HUES48 (cell line): ENCODE data around the gene BMPR1B.

Experiments used
- H3K27ac ChIP-seq: one replicate; pipeline ENCODE4 v1.7.0; 2013; ENCODE audit warnings: low read depth, low read length, inconsistent platforms
- H3K27me3 ChIP-seq: 2 replicates; pipeline ENCODE4 v1.6.1; 2013; ENCODE audit warnings: mild to moderate bottlenecking, low read length; ENCODE audit not compliant: control insufficient read depth, insufficient read depth
- H3K36me3 ChIP-seq: 2 replicates; pipeline ENCODE4 v1.6.1; 2013; ENCODE audit warnings: low read length; ENCODE audit not compliant: control insufficient read depth, insufficient read depth
- H3K4me1 ChIP-seq: 2 replicates; pipeline ENCODE4 v1.6.1; 2013; ENCODE audit warnings: mild to moderate bottlenecking, low read length; ENCODE audit not compliant: control insufficient read depth, insufficient read depth
- H3K4me3 ChIP-seq: 2 replicates; pipeline ENCODE4 v1.5.1; 2013; ENCODE audit warnings: mild to moderate bottlenecking, low read depth, low read length
- H3K9ac ChIP-seq: 2 replicates; pipeline ENCODE4 v1.6.1; 2013; ENCODE audit warnings: mild to moderate bottlenecking, low read depth, low read length, moderate library complexity
- H3K9me3 ChIP-seq: 2 replicates; pipeline ENCODE4 v1.6.1; 2013; ENCODE audit warnings: low read length; ENCODE audit not compliant: control insufficient read depth, insufficient read depth

The BMPR1B gene

GRCh38 chr4:94947681-94948108, 189.9 kb downstream of the BMPR1B start:
- Histone ChIP-seq H3K9me3 (no peaks in the 10 kb centered on the region), H3K36me3 (no peaks in the 10 kb centered on the region), H3K27me3 (no peaks in the 10 kb centered on the region), H3K4me1 (no peaks in the 10 kb centered on the region), H3K4me3 (no peak overlapping the region), H3K27ac (peak overlapping the region; percentile 24), H3K9ac (no peak overlapping the region)

- Histone ChIP-seq H3K9ac (no peak overlapping the region), H3K27ac (no peak overlapping the region), H3K4me3 (no peak overlapping the region), H3K4me1 (peaks cover 10% of the 10 kb centered on the region), H3K36me3 (no peaks in the 10 kb centered on the region), H3K9me3 (no peaks in the 10 kb centered on the region), H3K27me3 (no peaks in the 10 kb centered on the region)
These were observed 196.5 kb downstream of the BMPR1B start for GRCh38 chr4:94954251-94954650.

- peaks cover 18% of the 10 kb centered on the region for H3K4me1 ChIP-seq
- no peak overlapping the region for H3K4me3 ChIP-seq
- H3K9ac ChIP-seq = no peak overlapping the region
- H3K27ac ChIP-seq = no peak overlapping the region
- no peaks in the 10 kb centered on the region for H3K27me3 ChIP-seq
- H3K9me3 ChIP-seq = no peaks in the 10 kb centered on the region
- no peaks in the 10 kb centered on the region for H3K36me3 ChIP-seq
These were observed 199.3 kb downstream of the BMPR1B start for GRCh38 chr4:94957030-94957429.

- Histone ChIP-seq H3K4me3 (no peak overlapping the region), H3K27me3 (no peaks in the 10 kb centered on the region), H3K36me3 (no peaks in the 10 kb centered on the region), H3K27ac (no peak overlapping the region), H3K9me3 (no peaks in the 10 kb centered on the region), H3K9ac (no peak overlapping the region), H3K4me1 (peaks cover 18% of the 10 kb centered on the region)
These were observed 201.6 kb downstream of the BMPR1B start for GRCh38 chr4:94959307-94959706.

GRCh38 chr4:94960708-94961107, 203.0 kb downstream of the BMPR1B start:
- H3K9ac ChIP-seq = no peak overlapping the region
- H3K27me3 ChIP-seq = no peaks in the 10 kb centered on the region
- no peaks in the 10 kb centered on the region for H3K36me3 ChIP-seq
- no peak overlapping the region for H3K27ac ChIP-seq
- no peaks in the 10 kb centered on the region for H3K9me3 ChIP-seq
- no peak overlapping the region for H3K4me3 ChIP-seq
- H3K4me1 ChIP-seq = peaks cover 21% of the 10 kb centered on the region

- Histone ChIP-seq H3K9ac (no peak overlapping the region; the same call in 1 of the 2 replicates), H3K36me3 (no peaks in the 10 kb centered on the region), H3K9me3 (no peaks in the 10 kb centered on the region), H3K4me3 (no peak overlapping the region), H3K27me3 (no peaks in the 10 kb centered on the region), H3K4me1 (peaks cover 22% of the 10 kb centered on the region), H3K27ac (no peak overlapping the region)
These were observed 203.7 kb downstream of the BMPR1B start for GRCh38 chr4:94961420-94961819.

GRCh38 chr4:94962484-94962883, 204.7 kb downstream of the BMPR1B start:
- Histone ChIP-seq H3K4me1 (peaks cover 13% of the 10 kb centered on the region), H3K4me3 (no peak overlapping the region), H3K9ac (no peak overlapping the region), H3K9me3 (no peaks in the 10 kb centered on the region), H3K27ac (no peak overlapping the region), H3K27me3 (no peaks in the 10 kb centered on the region), H3K36me3 (no peaks in the 10 kb centered on the region)

- H3K27ac ChIP-seq = no peak overlapping the region
- H3K9ac ChIP-seq = no peak overlapping the region
- H3K4me1 ChIP-seq = peaks cover 10% of the 10 kb centered on the region
- no peaks in the 10 kb centered on the region for H3K27me3 ChIP-seq
- H3K4me3 ChIP-seq = no peak overlapping the region
- no peaks in the 10 kb centered on the region for H3K9me3 ChIP-seq
- no peaks in the 10 kb centered on the region for H3K36me3 ChIP-seq
These were observed 208.1 kb downstream of the BMPR1B start for GRCh38 chr4:94965852-94966251.

- Histone ChIP-seq H3K4me3 (no peak overlapping the region), H3K36me3 (no peaks in the 10 kb centered on the region), H3K4me1 (peaks cover 4% of the 10 kb centered on the region; the same call in 1 of the 2 replicates), H3K27ac (no peak overlapping the region), H3K9me3 (no peaks in the 10 kb centered on the region), H3K27me3 (no peaks in the 10 kb centered on the region), H3K9ac (no peak overlapping the region)
These were observed 210.7 kb downstream of the BMPR1B start for GRCh38 chr4:94968493-94968892.

- Histone ChIP-seq H3K27ac (no peak overlapping the region), H3K9ac (no peak overlapping the region), H3K4me3 (no peak overlapping the region), H3K4me1 (peaks cover 2% of the 10 kb centered on the region; the same call in 1 of the 2 replicates), H3K27me3 (no peaks in the 10 kb centered on the region), H3K36me3 (no peaks in the 10 kb centered on the region), H3K9me3 (no peaks in the 10 kb centered on the region)
These were observed 212.9 kb downstream of the BMPR1B start for GRCh38 chr4:94970650-94971049.

- H3K4me1 ChIP-seq = no peaks in the 10 kb centered on the region
- H3K4me3 ChIP-seq = no peak overlapping the region
- no peaks in the 10 kb centered on the region for H3K27me3 ChIP-seq
- no peaks in the 10 kb centered on the region for H3K9me3 ChIP-seq
- no peak overlapping the region for H3K9ac ChIP-seq
- no peak overlapping the region for H3K27ac ChIP-seq
- no peaks in the 10 kb centered on the region for H3K36me3 ChIP-seq
These were observed 217.0 kb downstream of the BMPR1B start for GRCh38 chr4:94974773-94975172.
